Measurements from ENCODE around the gene DVL1. TPM values are rescaled to one million over a fixed set of nuclear protein-coding genes. Genes with fewer than 3 reads are reported as not detected.

DVL1 gene
- total and polyA plus RNA-seq, 2 of the 13 experiments (the other 11 are each of a cell fraction or from before 2014, with no cell fraction given): 30.8 to 60.4 TPM

- TF ChIP-seq SSRP1 (CRISPR knock-in tag; IDR thresholded peaks at IDR 0.05) (no peak), ZNF124 (CRISPR knock-in tag; IDR thresholded peaks at IDR 0.05) (0 out of 2 replicates have a peak, but pooled peaks have one; percentile 43), NR0B2 (CRISPR knock-in tag; IDR thresholded peaks at IDR 0.05) (peak; percentile 10; the same call in 1 of the 2 replicates), ZNF740 (CRISPR knock-in tag; IDR thresholded peaks at IDR 0.05) (peak; percentile 86; the same call in 1 of the 2 replicates), XRCC5 (optimal IDR thresholded peaks at IDR 0.05; ENCODE audit: low read length) (peak; percentile 69), USF2 (IDR thresholded peaks at IDR 0.05; ENCODE audit: low read depth, low read length) (no peak), USF2 (CRISPR knock-in tag; IDR thresholded peaks at IDR 0.05; ENCODE audit: borderline replicate concordance) (0 out of 2 replicates have a peak, but pooled peaks have one; percentile 15), HDAC6 (IDR thresholded peaks at IDR 0.05; ENCODE audit: low read depth, low read length) (no peak), ATF1 (CRISPR knock-in tag; IDR thresholded peaks at IDR 0.05) (no peak), IKZF4 (CRISPR knock-in tag; IDR thresholded peaks at IDR 0.05; ENCODE audit: borderline replicate concordance, low read depth, not compliant biosample characterization) (peak; percentile 52), SP5 (CRISPR knock-in tag; IDR thresholded peaks at IDR 0.05; ENCODE audit: borderline replicate concordance, low read depth) (peak; percentile 23; the same call in 1 of the 2 replicates), ZNF607 (CRISPR knock-in tag; IDR thresholded peaks at IDR 0.05; ENCODE audit: borderline replicate concordance) (peak; percentile 13; the same call in 1 of the 2 replicates), KDM1A (CRISPR knock-in tag; IDR thresholded peaks at IDR 0.05) (no peak), SPEN (CRISPR knock-in tag; IDR thresholded peaks at IDR 0.05; ENCODE audit: low read depth) (0 out of 2 replicates have a peak, but pooled peaks have one; percentile 18), ATF2 (CRISPR knock-in tag; IDR thresholded peaks at IDR 0.05) (peak; percentile 40; the same call in 1 of the 2 replicates), BRCA1 (CRISPR knock-in tag; IDR thresholded peaks at IDR 0.05) (no peak), ZNF24 (IDR thresholded peaks at IDR 0.05) (peak; percentile 91; the same call in 1 of the 2 replicates), KDM5B (CRISPR knock-in tag; IDR thresholded peaks at IDR 0.05; ENCODE audit: borderline replicate concordance) (no peak; the same call in 1 of the 2 replicates), ZFP90 (CRISPR knock-in tag; IDR thresholded peaks at IDR 0.05; ENCODE audit: borderline replicate concordance) (0 out of 2 replicates have a peak, but pooled peaks have one; percentile 20), ZNF879 (CRISPR knock-in tag; IDR thresholded peaks at IDR 0.05) (0 out of 2 replicates have a peak, but pooled peaks have one; percentile 36), ETV5 (CRISPR knock-in tag; IDR thresholded peaks at IDR 0.05; ENCODE audit: borderline replicate concordance) (peak; percentile 92), ZNF543 (CRISPR knock-in tag; IDR thresholded peaks at IDR 0.05) (peak; percentile 48; the same call in 1 of the 2 replicates), TAF1 (CRISPR knock-in tag; IDR thresholded peaks at IDR 0.05) (peak; percentile 35; the same call in 1 of the 2 replicates), ZBTB21 (CRISPR knock-in tag; IDR thresholded peaks at IDR 0.05) (peak; percentile 25; the same call in 1 of the 2 replicates)
These were observed 41.1 kb downstream of the DVL1 start, which contains the start of the genes ACAP3 and PUSL1 (continued) for GRCh38 chr1:1307923-1308755.

Measured in HepG2 (cell line).